Stimulated activated CD4-positive, alpha-beta T cell treated with anti-CD3 and anti-CD28 coated beads, Interleukin-2, amount 100 ng/mL, for 4 hours (primary cell): ENCODE measurements around the gene ZNF500.
"Not testable (repeated sequence)": the region's sequence is repeated elsewhere in the genome, so short reads cannot be mapped to it uniquely, and the experiment has no call there.

Source experiments
- DNase-seq: peaks from one replicate; pipeline ENCODE4 v3.0.0-alpha.2; 2020; ENCODE audit warnings: low read depth

The ZNF500 gene

GRCh38 chr16:4796982-4797804 is 30.2 kb upstream of the ZNF500 start:
- DNase-seq, result no peak

- DNase-seq, result no peak
These were observed 29.0 kb upstream of the ZNF500 start for GRCh38 chr16:4795828-4796572.

- DNase-seq, result no peak
These were observed 28.3 kb upstream of the ZNF500 start, which contains the start of gene SMIM22 for GRCh38 chr16:4795181-4795827. TSS of gene SMIM22 (plus strand) at chr16:4795369. CDS start at chr16:4795735, 366 bp downstream.

- DNase-seq, result no peak
These were observed 26.1 kb upstream of the ZNF500 start for GRCh38 chr16:4792951-4793513.

- no peak for DNase-seq
These were observed 23.9 kb upstream of the ZNF500 start for GRCh38 chr16:4790871-4791270.

- DNase-seq, result no peak
These were observed 23.3 kb upstream of the ZNF500 start for GRCh38 chr16:4790261-4790660.

GRCh38 chr16:4788910-4789309 is 21.9 kb upstream of the ZNF500 start:
- DNase-seq, result no peak

GRCh38 chr16:4788489-4788889 is 21.5 kb upstream of the ZNF500 start:
- no peak for DNase-seq

GRCh38 chr16:4787627-4788482 is 20.9 kb upstream of the ZNF500 start, which contains the start of gene SEPTIN12:
TSS of gene SEPTIN12 (minus strand) at chr16:4788345. CDS start at chr16:4787645, 700 bp downstream.
- DNase-seq, result no peak

- no peak for DNase-seq
These were observed 20.1 kb upstream of the ZNF500 start for GRCh38 chr16:4787068-4787467.

- no peak for DNase-seq
These were observed 18.9 kb upstream of the ZNF500 start for GRCh38 chr16:4785758-4786433.

GRCh38 chr16:4784444-4784987 is 17.6 kb upstream of the ZNF500 start:
- not testable (repeated sequence) for DNase-seq

- no peak for DNase-seq
These were observed 17.0 kb upstream of the ZNF500 start for GRCh38 chr16:4783951-4784336.

- no peak for DNase-seq
These were observed 16.4 kb upstream of the ZNF500 start for GRCh38 chr16:4783251-4783950.

- DNase-seq, result no peak
These were observed 13.3 kb upstream of the ZNF500 start for GRCh38 chr16:4780235-4780634.

GRCh38 chr16:4778050-4778392 is 11.1 kb upstream of the ZNF500 start:
- DNase-seq, result no peak

GRCh38 chr16:4777339-4778049 is 10.5 kb upstream of the ZNF500 start:
- no peak for DNase-seq

GRCh38 chr16:4776141-4776705 is 9.3 kb upstream of the ZNF500 start:
- DNase-seq, result no peak

GRCh38 chr16:4775005-4775404 is 8.0 kb upstream of the ZNF500 start:
- DNase-seq, result no peak
